Natural killer cell treated with Interleukin-12 subunit alpha and Interleukin-12 subunit beta and Interleukin-15 and Interleukin-18, amount 100 ng/mL, for 72 hours (primary cell): ENCODE results near the gene TMEM165. TPM values are rescaled to one million over a fixed set of nuclear protein-coding genes. Genes with fewer than 3 reads are reported as not detected.
"Not testable (repeated sequence)": the region's sequence is repeated elsewhere in the genome, so short reads cannot be mapped to it uniquely, and the experiment has no call there.

Source experiments
- ATAC-seq, 2 donors: fragments of 150-1000 bp; cut with Tn5 transposase in 1 of 2; sonication (Bioruptor Pico), chemical (Tn5 transposase) in 1 of 2; 2 replicates each; pipeline ENCODE4 v1.10.0; 2021
- DNase-seq: peaks from one replicate; pipeline ENCODE4 v3.0.0; 2022; ENCODE audit warnings: low spot score
- H3K27ac Mint-ChIP-seq, 2 donors: 1 replicate in 1 of 2; 2 replicates in 1 of 2; pipeline ENCODE4 v1.8.0; 2022; ENCODE audit warnings: mixed read lengths in 2 of 2, mild to moderate bottlenecking in 1 of 2, moderate library complexity in 1 of 2
- H3K27me3 Mint-ChIP-seq, 2 donors: 1 replicate in 1 of 2; 2 replicates in 1 of 2; pipeline ENCODE4 v1.8.0; 2022; ENCODE audit warnings: mixed read lengths in 2 of 2
- H3K36me3 Mint-ChIP-seq: one replicate; pipeline ENCODE4 v1.8.0; 2022; ENCODE audit warnings: mixed read lengths
- H3K4me1 Mint-ChIP-seq, 2 donors: 1 replicate in 1 of 2; 2 replicates in 1 of 2; pipeline ENCODE4 v1.8.0; 2022; ENCODE audit warnings: low read depth in 2 of 2, mixed read lengths in 2 of 2, mild to moderate bottlenecking in 1 of 2
- H3K4me3 Mint-ChIP-seq: one replicate; pipeline ENCODE4 v1.8.0; 2022; ENCODE audit warnings: mixed read lengths
- H3K9me3 Mint-ChIP-seq: 2 replicates; pipeline ENCODE4 v1.8.0; 2022; ENCODE audit warnings: mixed read lengths
- total RNA-seq, 2 donors: library from RNA; stranded (reverse); gene quantifications; one replicate each; pipeline ENCODE4 v1.2.3, GENCODE V29; 2022

TMEM165 gene, protein sequence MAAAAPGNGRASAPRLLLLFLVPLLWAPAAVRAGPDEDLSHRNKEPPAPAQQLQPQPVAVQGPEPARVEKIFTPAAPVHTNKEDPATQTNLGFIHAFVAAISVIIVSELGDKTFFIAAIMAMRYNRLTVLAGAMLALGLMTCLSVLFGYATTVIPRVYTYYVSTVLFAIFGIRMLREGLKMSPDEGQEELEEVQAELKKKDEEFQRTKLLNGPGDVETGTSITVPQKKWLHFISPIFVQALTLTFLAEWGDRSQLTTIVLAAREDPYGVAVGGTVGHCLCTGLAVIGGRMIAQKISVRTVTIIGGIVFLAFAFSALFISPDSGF
- total RNA-seq: 100 to 1,000 TPM; 134 to 157 TPM

- Mint-ChIP-seq H3K4me1 (peaks cover 30 to 40% of the 10 kb centered on the region in 2 donors), H3K27me3 (no peaks in the 10 kb centered on the region)
Observed at GRCh38 chr4:55395529-55396307, at the start of gene TMEM165. TSS of gene TMEM165 (plus strand) at chr4:55395957. CDS start at chr4:55396190, 233 bp downstream.

DNA sequence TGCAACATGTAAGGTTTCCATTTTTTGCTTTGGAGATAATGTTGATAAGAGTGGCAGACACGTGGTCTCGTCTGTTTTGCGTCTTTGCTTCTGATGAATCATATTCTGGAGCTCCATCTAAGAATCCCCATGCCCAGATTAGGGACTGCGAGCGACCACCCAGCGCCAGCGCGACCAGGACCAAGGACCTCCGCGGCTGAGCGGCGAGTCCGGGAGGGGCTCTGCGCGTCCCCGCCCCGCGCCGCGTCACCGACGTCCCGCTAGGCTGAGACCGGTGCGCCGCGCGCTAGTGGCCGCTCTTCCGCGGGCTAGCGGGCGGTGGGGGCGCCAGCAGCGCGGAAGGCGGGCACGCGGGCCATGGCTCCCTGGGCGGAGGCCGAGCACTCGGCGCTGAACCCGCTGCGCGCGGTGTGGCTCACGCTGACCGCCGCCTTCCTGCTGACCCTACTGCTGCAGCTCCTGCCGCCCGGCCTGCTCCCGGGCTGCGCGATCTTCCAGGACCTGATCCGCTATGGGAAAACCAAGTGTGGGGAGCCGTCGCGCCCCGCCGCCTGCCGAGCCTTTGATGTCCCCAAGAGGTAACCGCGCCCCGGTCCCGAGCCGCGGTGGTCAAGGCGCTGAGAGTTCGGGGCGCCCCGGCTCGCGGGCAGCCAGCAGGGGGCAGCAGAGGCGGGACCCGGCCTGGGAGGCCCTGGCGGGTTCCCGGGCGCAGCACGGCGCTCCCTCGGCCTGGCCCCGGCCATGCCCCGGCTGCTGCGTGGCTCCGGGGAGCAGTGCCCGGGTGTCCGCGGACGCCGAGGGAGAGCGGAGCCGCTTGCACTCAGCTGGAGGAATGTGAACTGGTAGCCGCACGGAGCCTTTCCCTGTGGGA lies 49.5 kb upstream of the TMEM165 start, which contains the start of gene SRD5A3:
Gene SRD5A3, plus strand, starts transcription at position 263 of the 871 bp plus-strand sequence. Its CDS starts 95 bp downstream, at position 358.
- H3K36me3 Mint-ChIP-seq: no peaks in the 10 kb centered on the region
- peaks cover 18 to 19% of the 10 kb centered on the region in 2 donors for H3K4me1 Mint-ChIP-seq
- peak; percentile 96 to 97 for ATAC-seq
- no peaks in the 10 kb centered on the region for H3K27me3 Mint-ChIP-seq
- peak within 1 kb of the TSS; percentile 44 to 77 for H3K27ac Mint-ChIP-seq
- H3K4me3 Mint-ChIP-seq: peak within 1 kb of the TSS; percentile 85
- H3K9me3 Mint-ChIP-seq: no peaks in the 10 kb centered on the region
- DNase-seq: peak; percentile 91

More at GRCh38 chr4:55395529-55396307, at the start of gene TMEM165:
- DNase-seq (peak; percentile 92), ATAC-seq (peak; percentile 97 to 98)
- H3K36me3 Mint-ChIP-seq: peaks cover 32% of the 10 kb centered on the region
- H3K4me3 Mint-ChIP-seq: peak within 1 kb of the TSS; percentile 97
- H3K9me3 Mint-ChIP-seq: no peaks in the 10 kb centered on the region
- peak within 1 kb of the TSS; percentile 91 to 97 for H3K27ac Mint-ChIP-seq

DNA sequence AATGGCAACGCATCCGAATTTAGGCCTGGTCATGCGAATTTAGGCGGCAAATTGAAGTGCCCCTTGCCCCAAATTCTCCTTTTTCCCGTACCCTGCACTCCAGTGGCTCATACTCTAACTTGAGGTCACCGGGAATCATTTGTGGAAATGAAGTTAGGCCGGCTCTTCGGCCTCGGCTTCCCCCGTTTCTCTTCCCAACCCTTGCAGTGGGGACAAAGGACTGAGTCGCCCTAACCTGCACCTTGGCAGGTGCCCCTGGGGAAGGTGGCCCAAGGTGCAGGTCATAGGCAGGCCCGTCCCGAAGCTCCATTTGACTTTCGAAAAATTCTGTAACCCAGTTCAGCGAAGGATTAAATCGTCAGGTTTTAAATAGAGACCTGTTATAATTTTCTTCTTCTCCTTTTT lies 48.9 kb upstream of the TMEM165 start:
- Mint-ChIP-seq H3K27ac (peak overlapping the region; percentile 44 to 77), H3K4me1 (peaks cover 18 to 19% of the 10 kb centered on the region in 2 donors), H3K36me3 (no peaks in the 10 kb centered on the region), H3K9me3 (no peaks in the 10 kb centered on the region), H3K4me3 (peak overlapping the region; percentile 85), H3K27me3 (no peaks in the 10 kb centered on the region)
- ATAC-seq: no peak
- no peak for DNase-seq

GRCh38 chr4:55347610-55348228 lies 48.0 kb upstream of the TMEM165 start:
- Mint-ChIP-seq H3K27ac (peak overlapping the region; percentile 44 to 77), H3K4me1 (peaks cover 19% of the 10 kb centered on the region in 2 donors), H3K36me3 (peaks cover 5% of the 10 kb centered on the region), H3K27me3 (no peaks in the 10 kb centered on the region), H3K4me3 (peak overlapping the region; percentile 85), H3K9me3 (no peaks in the 10 kb centered on the region)
- ATAC-seq (no peak), DNase-seq (no peak)

GRCh38 chr4:55348466-55348865 lies 47.3 kb upstream of the TMEM165 start:
- H3K36me3 Mint-ChIP-seq: peaks cover 6% of the 10 kb centered on the region
- peaks cover 19 to 23% of the 10 kb centered on the region in 2 donors for H3K4me1 Mint-ChIP-seq
- ATAC-seq: no peak

GRCh38 chr4:55350870-55351269 lies 44.9 kb upstream of the TMEM165 start:
- not testable (repeated sequence) for ATAC-seq, H3K4me3 Mint-ChIP-seq, H3K27me3 Mint-ChIP-seq, H3K27ac Mint-ChIP-seq, DNase-seq, H3K9me3 Mint-ChIP-seq
- peaks cover 16 to 25% of the 10 kb centered on the region in 2 donors for H3K4me1 Mint-ChIP-seq
- peaks cover 12% of the 10 kb centered on the region for H3K36me3 Mint-ChIP-seq

More at GRCh38 chr4:55348466-55348865, 47.3 kb upstream of the TMEM165 start:
- Mint-ChIP-seq H3K4me3 (no peak overlapping the region), H3K9me3 (no peaks in the 10 kb centered on the region), H3K27me3 (no peaks in the 10 kb centered on the region), H3K27ac (peak overlapping the region; percentile 44 to 77)
- no peak for DNase-seq

DNA sequence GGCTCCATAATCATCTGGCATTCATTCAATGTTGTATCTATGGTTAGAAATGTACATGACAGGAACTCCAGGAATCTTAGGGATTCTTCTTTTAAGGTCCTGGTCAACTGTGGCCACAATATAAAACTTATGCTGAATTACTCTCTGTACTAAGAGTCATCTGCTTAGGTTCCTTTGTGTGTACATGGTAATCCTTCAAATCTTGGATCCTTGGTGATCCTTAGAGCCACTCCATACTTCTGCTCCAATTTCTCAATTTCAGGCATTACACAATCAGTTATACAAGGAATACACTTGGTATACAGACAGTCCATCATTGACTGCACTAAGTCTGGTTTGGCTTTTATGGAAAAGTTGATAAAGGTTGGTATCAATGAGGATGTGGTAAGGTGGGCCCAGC lies 43.9 kb upstream of the TMEM165 start:
- peaks cover 12% of the 10 kb centered on the region for H3K36me3 Mint-ChIP-seq
- peaks cover 16 to 25% of the 10 kb centered on the region in 2 donors for H3K4me1 Mint-ChIP-seq
- H3K27me3 Mint-ChIP-seq: no peaks in the 10 kb centered on the region
- ATAC-seq (no peak), DNase-seq (no peak)
- no peaks in the 10 kb centered on the region for H3K9me3 Mint-ChIP-seq
- no peak overlapping the region for H3K27ac Mint-ChIP-seq
- H3K4me3 Mint-ChIP-seq: no peak overlapping the region

DNA sequence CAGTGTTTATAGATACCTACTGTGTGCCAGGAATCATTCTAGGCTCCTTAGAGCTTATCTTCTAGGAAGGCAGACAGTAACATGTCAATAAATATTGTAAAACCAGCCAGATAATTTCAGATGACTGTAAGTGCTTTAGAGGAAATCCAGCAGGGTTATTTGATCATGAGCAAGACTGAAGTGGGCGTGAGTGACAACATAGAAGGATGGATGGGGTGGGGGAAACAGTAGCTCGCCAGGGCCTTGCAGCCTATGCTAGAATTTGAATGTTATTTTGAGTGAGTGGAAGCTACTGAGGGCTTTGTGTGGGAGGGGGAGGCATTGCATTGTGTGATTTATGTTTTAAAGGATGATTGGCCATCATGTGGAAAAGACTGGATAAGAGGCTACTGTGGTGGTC lies 43.0 kb upstream of the TMEM165 start:
- no peaks in the 10 kb centered on the region for H3K27me3 Mint-ChIP-seq
- no peak for ATAC-seq
- DNase-seq: no peak
- H3K9me3 Mint-ChIP-seq: no peaks in the 10 kb centered on the region
- no peak overlapping the region for H3K4me3 Mint-ChIP-seq
- H3K36me3 Mint-ChIP-seq: peaks cover 12% of the 10 kb centered on the region
- peaks cover 19 to 26% of the 10 kb centered on the region in 2 donors for H3K4me1 Mint-ChIP-seq
- no peak overlapping the region for H3K27ac Mint-ChIP-seq

GRCh38 chr4:55353228-55353747 lies 42.5 kb upstream of the TMEM165 start:
- not testable (repeated sequence) for DNase-seq, ATAC-seq, H3K4me3 Mint-ChIP-seq, H3K27me3 Mint-ChIP-seq, H3K9me3 Mint-ChIP-seq, H3K27ac Mint-ChIP-seq
- Mint-ChIP-seq H3K4me1 (peaks cover 20 to 25% of the 10 kb centered on the region in 2 donors), H3K36me3 (peaks cover 12% of the 10 kb centered on the region)

GRCh38 chr4:55354648-55355047 lies 41.1 kb upstream of the TMEM165 start:
- Mint-ChIP-seq H3K27me3 (no peaks in the 10 kb centered on the region), H3K36me3 (peaks cover 12% of the 10 kb centered on the region), H3K9me3 (no peaks in the 10 kb centered on the region), H3K4me3 (no peak overlapping the region), H3K27ac (peak overlapping the region in 1 of 2 donors; percentile 22), H3K4me1 (peaks cover 30% of the 10 kb centered on the region in 2 donors)
- ATAC-seq (no peak), DNase-seq (no peak)

DNA sequence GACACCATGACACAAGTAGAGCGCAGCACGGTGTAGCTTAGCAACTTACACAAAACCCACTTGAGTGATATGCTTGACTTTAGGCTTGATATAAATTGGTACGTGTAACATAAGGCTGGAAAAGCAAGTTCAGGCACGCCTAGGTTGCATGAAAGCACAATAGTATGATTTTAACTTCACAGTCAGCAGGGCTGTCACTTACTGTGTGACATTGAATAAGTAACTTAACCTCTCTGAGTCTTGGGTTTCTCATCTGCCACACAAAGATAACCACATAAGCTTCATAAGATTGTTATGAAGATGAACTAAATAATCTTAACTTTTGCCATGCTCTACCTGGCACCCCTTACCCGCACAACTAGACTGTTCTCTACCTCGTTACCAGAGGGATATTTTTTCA lies 40.2 kb upstream of the TMEM165 start:
- Mint-ChIP-seq H3K4me1 (peaks cover 30% of the 10 kb centered on the region in 2 donors), H3K4me3 (no peak overlapping the region), H3K36me3 (peaks cover 12% of the 10 kb centered on the region), H3K9me3 (no peaks in the 10 kb centered on the region), H3K27ac (no peak overlapping the region), H3K27me3 (no peaks in the 10 kb centered on the region)
- DNase-seq: no peak
- no peak for ATAC-seq

GRCh38 chr4:55356991-55357461 lies 38.7 kb upstream of the TMEM165 start:
- Mint-ChIP-seq H3K36me3 (peaks cover 12% of the 10 kb centered on the region), H3K27ac (peak overlapping the region in 1 of 2 donors; percentile 20), H3K4me1 (peaks cover 30% of the 10 kb centered on the region in 2 donors), H3K4me3 (no peak overlapping the region), H3K9me3 (no peaks in the 10 kb centered on the region), H3K27me3 (no peaks in the 10 kb centered on the region)
- no peak for ATAC-seq
- DNase-seq: no peak
